Upper lobe of left lung (tissue), 6 donors: ENCODE results near the gene TUBGCP2. TPM values are rescaled to one million over a fixed set of nuclear protein-coding genes. Genes with fewer than 3 reads are reported as not detected.

Experiments used
- ATAC-seq, 2 donors: fragments of 200-7000 bp; cut with Tn5 transposase; one replicate each; pipeline ENCODE4 v1.9.1; 2022; ENCODE audit warnings: mild to moderate bottlenecking in 2 of 2, moderate library complexity in 2 of 2; ENCODE audit not compliant: low FRiP score in 2 of 2
- DNase-seq, 2 donors: peaks; one replicate each; pipeline ENCODE4 v3.0.0-alpha.2; 2019 to 2020
- H3K27ac ChIP-seq, 4 donors: fragments of 200-600 bp; sonication (generic); one replicate each; pipeline ENCODE4 v1.5.1; 2016 to 2019
- H3K27me3 ChIP-seq, 4 donors: fragments of 200-600 bp; sonication (generic); one replicate each; pipeline ENCODE4 v1.5.1; 2017 to 2019
- H3K36me3 ChIP-seq, 4 donors: fragments of 200-600 bp; sonication (generic); one replicate each; pipeline ENCODE4 v1.5.1; 2016 to 2019
- H3K4me1 ChIP-seq, 4 donors: fragments of 200-600 bp; sonication (generic); one replicate each; pipeline ENCODE4 v1.5.1; 2018 to 2019
- H3K4me3 ChIP-seq, 4 donors: fragments of 200-600 bp; sonication (generic); one replicate each; pipeline ENCODE4 v1.5.1; 2017 to 2019; ENCODE audit warnings: mild to moderate bottlenecking in 2 of 4, moderate library complexity in 1 of 4
- H3K9me3 ChIP-seq, 4 donors: fragments of 200-600 bp; sonication (generic); one replicate each; pipeline ENCODE4 v1.5.1; 2018 to 2019
- CTCF ChIP-seq, 6 experiments: fragments of 450-650 bp in 4 of 6; fragments of 200-600 bp in 2 of 6; sonication (generic) in 2 of 6; IDR thresholded peaks; one replicate each; pipeline ENCODE4 v1.5.1; 2016 to 2019; ENCODE audit warnings: antibody characterized with exemption in 6 of 6
- EP300 ChIP-seq, 4 donors: sonication (generic); formaldehyde crosslinking; IDR thresholded peaks; one replicate each; pipeline ENCODE4 v1.5.1; 2017; ENCODE audit warnings: antibody characterized with exemption in 4 of 4, control low read depth in 2 of 4
- POLR2A ChIP-seq, 4 donors: fragments of 450-650 bp; IDR thresholded peaks; one replicate each; pipeline ENCODE4 v1.5.1; 2016 to 2017; ENCODE audit warnings: antibody characterized with exemption in 4 of 4, mild to moderate bottlenecking in 2 of 4
- POLR2AphosphoS5 ChIP-seq, 2 donors: sonication (generic); formaldehyde crosslinking; IDR thresholded peaks; one replicate each; pipeline ENCODE4 v1.5.1; 2017; ENCODE audit warnings: antibody characterized with exemption in 2 of 2
- WGBS, 2 donors: methylation state at CpG; one replicate each; pipeline ENCODE4 v1.1.5; 2017 to 2018; 5-methylcytosine and 5-hydroxymethylcytosine counted together
- total RNA-seq, 6 donors: library from RNA; depleted of rRNA in 4 of 6; stranded (reverse); fragments of >200 nt in 4 of 6; gene quantifications; one replicate each; pipeline versions ENCODE4 v1.1.0 to v1.2.1, GENCODE V29; 2016 to 2021
- donor health status: DM: no; HTN: no; CAD: no; lungs with moderate emphysema.
- donor health status: DM: no; HTN: yes; CAD: no; lungs with severe emphysema.

TUBGCP2 gene
- total RNA-seq, 6 donors from 2014 or later, result 41.7 to 106 (median 56.3) TPM

- 93% methylated on average over 3 of the region's 26 CpGs; no CpG with 5 or more reads in 1 of the 2 donors for WGBS, 2 donors
- Histone ChIP-seq H3K36me3 (peaks cover 0 to 49% (median 32%) of the 10 kb centered on the region in 4 donors), H3K27ac (no peak overlapping the region), H3K4me3 (no peak overlapping the region), H3K27me3 (no peaks in the 10 kb centered on the region), H3K9me3 (no peaks in the 10 kb centered on the region), H3K4me1 (peaks cover 0 to 6% (median 0%) of the 10 kb centered on the region in 4 donors)
- TF ChIP-seq CTCF (IDR thresholded peaks at IDR 0.05), result no peak
- ATAC-seq (no peak), DNase-seq (peak in 1 of 2 donors; percentile 85)
These were observed 39.3 kb downstream of the TUBGCP2 start for GRCh38 chr10:133269367-133269766.

GRCh38 chr10:133268532-133268931 is 40.1 kb downstream of the TUBGCP2 start:
- TF ChIP-seq POLR2A (IDR thresholded peaks at IDR 0.05) (no peak), POLR2AphosphoS5 (IDR thresholded peaks at IDR 0.05) (no peak), CTCF (IDR thresholded peaks at IDR 0.05) (no peak), EP300 (IDR thresholded peaks at IDR 0.05) (no peak)
- WGBS, 2 donors, result 95 to 100% methylated on average over 2 to 20 of the region's 22 CpGs
- peak in 1 of 2 donors; percentile 72 for DNase-seq
- Histone ChIP-seq H3K27ac (no peak overlapping the region), H3K9me3 (no peaks in the 10 kb centered on the region), H3K4me3 (no peak overlapping the region), H3K27me3 (no peaks in the 10 kb centered on the region), H3K36me3 (peaks cover 0 to 47% (median 32%) of the 10 kb centered on the region in 4 donors), H3K4me1 (peaks cover 0 to 10% (median 0%) of the 10 kb centered on the region in 4 donors)
- ATAC-seq, result no peak

GRCh38 chr10:133267829-133268228 is 40.8 kb downstream of the TUBGCP2 start:
- H3K36me3 ChIP-seq, result peaks cover 0 to 40% (median 30%) of the 10 kb centered on the region in 4 donors
- ATAC-seq, result no peak
- no peak for TF ChIP-seq POLR2AphosphoS5 (IDR thresholded peaks at IDR 0.05)
- TF ChIP-seq CTCF (IDR thresholded peaks at IDR 0.05), result no peak
- no peak for TF ChIP-seq POLR2A (IDR thresholded peaks at IDR 0.05)
- no peak for TF ChIP-seq EP300 (IDR thresholded peaks at IDR 0.05)

GRCh38 chr10:133267293-133267692 is 41.4 kb downstream of the TUBGCP2 start:
- H3K9me3 ChIP-seq, result no peaks in the 10 kb centered on the region
- ATAC-seq (no peak), DNase-seq (peak in 1 of 2 donors; percentile 63)
- WGBS, 2 donors, result 81 to 82% methylated on average over 8 to 14 of the region's 14 CpGs
- no peak overlapping the region for H3K4me3 ChIP-seq
- H3K36me3 ChIP-seq, result peaks cover 0 to 37% (median 28%) of the 10 kb centered on the region in 4 donors
- no peaks in the 10 kb centered on the region for H3K27me3 ChIP-seq
- H3K4me1 ChIP-seq, result peaks cover 4 to 17% (median 6%) of the 10 kb centered on the region in 4 donors
- no peak overlapping the region for H3K27ac ChIP-seq
- TF ChIP-seq POLR2A (IDR thresholded peaks at IDR 0.05) (no peak), CTCF (IDR thresholded peaks at IDR 0.05) (no peak), EP300 (IDR thresholded peaks at IDR 0.05) (no peak), POLR2AphosphoS5 (IDR thresholded peaks at IDR 0.05) (no peak)

More at GRCh38 chr10:133267829-133268228, 40.8 kb downstream of the TUBGCP2 start:
- Histone ChIP-seq H3K27me3 (no peaks in the 10 kb centered on the region), H3K4me1 (peaks cover 0 to 12% (median under 1%) of the 10 kb centered on the region in 4 donors), H3K9me3 (no peaks in the 10 kb centered on the region), H3K27ac (no peak overlapping the region), H3K4me3 (no peak overlapping the region)
- DNase-seq, result peak in 1 of 2 donors; percentile 78
- WGBS, 2 donors, result 94 to 95% methylated on average over 11 to 22 of the region's 22 CpGs
